HG03432 (cell line): ENCODE results near the gene ISYNA1.

Experiments
- ATAC-seq: cut with Tn5 transposase; IDR thresholded peaks from one replicate; pipeline ENCODE4 v1.9.1; 2021; ENCODE audit warnings: mild to moderate bottlenecking, moderate library complexity; ENCODE audit not compliant: unreplicated experiment

Gene ISYNA1

GRCh38 chr19:18437491-18438330, at the start of gene ISYNA1:
TSS of gene ISYNA1 (minus strand) at chr19:18438133. CDS start at chr19:18437979, 154 bp downstream.
- ATAC-seq, result peak; percentile 12

- ATAC-seq, result no peak
Observed at GRCh38 chr19:18486746-18487145, 48.8 kb upstream of the ISYNA1 start.

GRCh38 chr19:18484992-18485391, 47.1 kb upstream of the ISYNA1 start:
- ATAC-seq, result no peak

- no peak for ATAC-seq
Observed at GRCh38 chr19:18483119-18483890, 45.4 kb upstream of the ISYNA1 start.

GRCh38 chr19:18481505-18482222, 43.7 kb upstream of the ISYNA1 start:
- ATAC-seq, result no peak

- ATAC-seq, result no peak
Observed at GRCh38 chr19:18480006-18480691, 42.2 kb upstream of the ISYNA1 start.

GRCh38 chr19:18478545-18479311, 40.8 kb upstream of the ISYNA1 start:
- peak; percentile 69 for ATAC-seq

- ATAC-seq, result no peak
Observed at GRCh38 chr19:18477974-18478373, 40.0 kb upstream of the ISYNA1 start.

- no peak for ATAC-seq
Observed at GRCh38 chr19:18477042-18477779, 39.3 kb upstream of the ISYNA1 start.

- ATAC-seq, result no peak
Observed at GRCh38 chr19:18476507-18477041, 38.6 kb upstream of the ISYNA1 start.

- no peak for ATAC-seq
Observed at GRCh38 chr19:18475762-18476331, 37.9 kb upstream of the ISYNA1 start.

- no peak for ATAC-seq
Observed at GRCh38 chr19:18475004-18475453, 37.1 kb upstream of the ISYNA1 start.

GRCh38 chr19:18474366-18474887, 36.5 kb upstream of the ISYNA1 start:
- ATAC-seq, result no peak

GRCh38 chr19:18473706-18474087, 35.8 kb upstream of the ISYNA1 start:
- ATAC-seq, result no peak

- ATAC-seq, result no peak
Observed at GRCh38 chr19:18473003-18473705, 35.2 kb upstream of the ISYNA1 start.

- no peak for ATAC-seq
Observed at GRCh38 chr19:18470787-18471186, 32.9 kb upstream of the ISYNA1 start.

GRCh38 chr19:18469069-18469846, 31.3 kb upstream of the ISYNA1 start:
- no peak for ATAC-seq
